Mesendoderm (in vitro differentiated cells): ENCODE results near the gene RNF175.

Experiments used
- DNase-seq: peaks from one replicate; pipeline ENCODE4 v3.0.0; 2013
- H2AK5ac ChIP-seq: 2 replicates; pipeline ENCODE4 v1.6.1; 2013; ENCODE audit warnings: low read length, inconsistent platforms
- H2BK120ac ChIP-seq: 2 replicates; pipeline ENCODE4 v1.6.1; 2013; ENCODE audit warnings: low read depth, mild to moderate bottlenecking, low read length, moderate library complexity, mixed read lengths
- H2BK15ac ChIP-seq: replicated peaks from 2 replicates; pipeline ENCODE4 v1.6.1; 2013; ENCODE audit warnings: low read depth, mild to moderate bottlenecking, moderate library complexity
- H2BK5ac ChIP-seq: 2 replicates; pipeline ENCODE4 v1.6.1; 2013; ENCODE audit warnings: low read length, inconsistent platforms
- H3K18ac ChIP-seq: 2 replicates; pipeline ENCODE4 v1.6.1; 2013; ENCODE audit warnings: mild to moderate bottlenecking, low read length, mixed read lengths
- H3K23ac ChIP-seq: one replicate; pipeline ENCODE4 v1.6.1; 2013; ENCODE audit warnings: low read length
- H3K27ac ChIP-seq: 2 replicates; pipeline ENCODE4 v1.5.1; 2013; ENCODE audit warnings: low read depth, mild to moderate bottlenecking, inconsistent platforms, low read length, moderate library complexity
- H3K27me3 ChIP-seq: 2 replicates; pipeline ENCODE4 v1.6.1; 2013; ENCODE audit warnings: low read length, control low read depth, mild to moderate bottlenecking, inconsistent platforms; ENCODE audit not compliant: insufficient read depth, poor library complexity
- H3K36me3 ChIP-seq: 2 replicates; pipeline ENCODE4 v1.6.1; 2013; ENCODE audit warnings: low read length, inconsistent platforms; ENCODE audit not compliant: control insufficient read depth, insufficient read depth
- H3K4ac ChIP-seq: one replicate; pipeline ENCODE4 v1.6.1; 2013; ENCODE audit warnings: low read depth, mild to moderate bottlenecking, low read length, moderate library complexity
- H3K4me1 ChIP-seq: 2 replicates; pipeline ENCODE4 v1.6.1; 2013; ENCODE audit warnings: low read depth, low read length, inconsistent platforms; ENCODE audit not compliant: control insufficient read depth
- H3K4me2 ChIP-seq: 2 replicates; pipeline ENCODE4 v1.6.1; 2013; ENCODE audit warnings: low read length
- H3K4me3 ChIP-seq: 2 replicates; pipeline ENCODE4 v1.5.1; 2013; ENCODE audit warnings: mild to moderate bottlenecking, low read length
- H3K56ac ChIP-seq: one replicate; pipeline ENCODE4 v1.6.1; 2013; ENCODE audit warnings: low read length
- H3K79me1 ChIP-seq: 2 replicates; pipeline ENCODE4 v1.6.1; 2013; ENCODE audit warnings: low read length, inconsistent platforms
- H3K79me2 ChIP-seq: 2 replicates; pipeline ENCODE4 v1.6.1; 2013; ENCODE audit warnings: mild to moderate bottlenecking, low read length; ENCODE audit not compliant: control insufficient read depth, insufficient read depth
- H3K9ac ChIP-seq: 2 replicates; pipeline ENCODE4 v1.6.1; 2013; ENCODE audit warnings: low read length, inconsistent platforms
- H4K5ac ChIP-seq: one replicate; pipeline ENCODE4 v1.6.1; 2013; ENCODE audit warnings: low read length
- H4K8ac ChIP-seq: one replicate; pipeline ENCODE4 v1.6.1; 2013; ENCODE audit warnings: low read depth, mild to moderate bottlenecking, control low read depth, low read length, moderate library complexity
- WGBS: extraction: QIAGEN DNeasy Blood & Tissue Kit; methylation state at CpG from one replicate; pipeline ENCODE4 v1.1.7; 2013; ENCODE audit warnings: low lambda C conversion rate, missing lambda C conversion rate; ENCODE audit not compliant: insufficient coverage; ENCODE audit errors: extremely low coverage; 5-methylcytosine and 5-hydroxymethylcytosine counted together

The RNF175 gene

DNA sequence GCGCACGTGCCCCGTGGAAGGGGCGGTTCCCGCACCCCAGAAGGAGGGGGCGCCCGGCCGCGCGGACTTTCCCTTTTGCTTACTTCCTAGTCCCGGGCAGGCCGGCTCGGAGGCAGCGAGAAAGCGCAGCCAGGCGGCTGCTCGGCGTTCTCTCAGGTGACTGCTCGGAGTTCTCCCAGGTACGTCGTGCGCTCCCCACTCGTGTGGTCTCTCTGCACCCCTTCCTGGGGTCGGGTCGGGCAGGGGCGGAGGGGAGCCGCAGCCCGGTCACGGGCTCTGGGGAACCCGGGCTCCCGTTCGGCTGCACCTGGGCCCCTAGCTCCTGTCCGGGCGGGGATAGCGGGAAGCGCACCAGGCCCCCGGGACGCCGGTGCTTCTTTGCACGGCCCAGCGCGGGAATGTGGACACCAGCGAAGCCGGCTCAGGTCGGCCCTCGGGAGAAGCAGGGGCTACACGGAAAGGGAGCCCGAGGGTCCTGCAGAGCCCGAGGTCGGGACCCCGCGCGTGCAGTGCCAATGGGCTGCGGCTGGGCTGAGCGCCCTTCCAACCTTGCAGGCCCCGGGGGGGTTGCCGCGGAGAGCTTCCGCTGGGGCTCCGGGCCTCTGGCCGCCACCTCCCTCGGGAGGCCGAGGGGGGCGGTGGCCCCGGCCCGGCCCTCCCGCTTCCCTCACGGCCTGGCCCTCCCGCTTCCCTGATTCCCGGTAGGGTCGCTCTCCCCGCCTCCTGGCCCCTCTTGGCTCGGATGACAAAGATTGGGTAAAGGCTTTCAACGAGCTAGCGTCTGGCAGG lies 75.4 kb downstream of the RNF175 start, which contains the start of gene TLR2:
Gene TLR2, plus strand, starts transcription at position 99 of the 789 bp plus-strand sequence. CDS start 18,628 bp downstream, outside the sequence.
- WGBS = no CpG with 5 or more reads among the region's 75 CpGs
- Histone ChIP-seq H3K9ac (peak within 1 kb of the TSS; percentile 4), H3K27ac (no peak within 1 kb of the TSS), H3K79me1 (no peaks in the 10 kb centered on the region), H2AK5ac (no peak within 1 kb of the TSS), H2BK15ac (no peak within 1 kb of the TSS), H4K8ac (no peak within 1 kb of the TSS), H3K23ac (no peak within 1 kb of the TSS), H3K4ac (no peak within 1 kb of the TSS), H3K56ac (peak within 1 kb of the TSS; percentile 44), H3K4me2 (peak within 1 kb of the TSS; percentile 4), H3K79me2 (no peaks in the 10 kb centered on the region), H2BK5ac (no peak within 1 kb of the TSS), H3K4me1 (no peaks in the 10 kb centered on the region), H4K5ac (no peak within 1 kb of the TSS), H3K27me3 (peaks cover 13% of the 10 kb centered on the region), H3K18ac (no peak within 1 kb of the TSS), H3K36me3 (no peaks in the 10 kb centered on the region), H3K4me3 (peak within 1 kb of the TSS; percentile 37), H2BK120ac (no peak within 1 kb of the TSS)
- DNase-seq = peak; percentile 63

DNA sequence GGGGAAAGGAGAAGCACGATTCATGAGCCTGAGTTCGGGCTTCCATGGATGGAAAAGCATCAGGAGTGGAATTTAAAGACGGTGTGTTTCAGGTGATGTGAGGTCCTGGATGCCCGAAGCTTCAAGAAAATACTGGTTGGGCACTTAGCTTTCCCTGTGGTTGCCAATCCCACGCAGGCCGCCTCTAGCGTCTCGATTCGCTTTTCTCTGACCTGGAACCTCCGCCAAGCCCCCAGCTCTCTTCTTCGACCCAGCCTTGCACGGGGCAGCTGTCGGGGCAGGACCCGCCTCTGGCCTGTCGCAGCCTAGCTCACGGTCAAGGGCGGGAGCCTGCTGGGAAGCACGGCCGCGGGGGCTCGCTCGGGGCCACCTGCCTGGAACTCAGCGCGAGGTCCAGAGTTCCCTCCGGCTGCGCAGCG lies 76.1 kb downstream of the RNF175 start:
- no peaks in the 10 kb centered on the region for H3K36me3 ChIP-seq
- no peak overlapping the region for H3K23ac ChIP-seq
- no peaks in the 10 kb centered on the region for H3K4me1 ChIP-seq
- H2BK15ac ChIP-seq = no peak overlapping the region
- H3K79me1 ChIP-seq = no peaks in the 10 kb centered on the region
- no peaks in the 10 kb centered on the region for H3K79me2 ChIP-seq
- H3K9ac ChIP-seq = peak overlapping the region; percentile 4
- no peak overlapping the region for H3K18ac ChIP-seq
- no peak overlapping the region for H3K4ac ChIP-seq
- peaks cover 13% of the 10 kb centered on the region for H3K27me3 ChIP-seq
- no CpG with 5 or more reads among the region's 27 CpGs for WGBS
- peak overlapping the region; percentile 4 for H3K4me2 ChIP-seq
- H2BK5ac ChIP-seq = no peak overlapping the region
- no peak overlapping the region for H3K27ac ChIP-seq
- H4K8ac ChIP-seq = no peak overlapping the region
- H3K56ac ChIP-seq = peak overlapping the region; percentile 44
- no peak overlapping the region for H2BK120ac ChIP-seq
- no peak overlapping the region for H2AK5ac ChIP-seq
- H3K4me3 ChIP-seq = peak overlapping the region; percentile 37
- DNase-seq = peak; percentile 42
- no peak overlapping the region for H4K5ac ChIP-seq

DNA sequence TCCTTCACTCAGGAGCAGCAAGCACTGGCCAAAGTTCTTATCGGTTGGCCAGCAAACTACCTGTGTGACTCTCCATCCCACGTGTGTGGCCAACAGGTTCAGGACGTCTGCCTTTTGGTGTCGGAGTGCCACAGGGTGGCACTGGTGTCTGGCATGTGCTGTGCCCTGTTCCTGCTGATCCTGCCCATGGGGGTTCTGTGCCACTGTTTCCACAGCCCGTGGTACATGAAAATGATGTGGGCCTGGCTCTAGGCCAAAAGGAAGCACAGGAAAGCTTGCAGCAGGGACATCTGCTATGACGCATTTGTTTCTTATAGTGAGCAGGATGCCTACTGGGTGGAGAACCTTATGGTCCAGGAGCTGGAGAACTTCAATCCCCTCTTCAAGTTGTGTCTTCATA lies 80.3 kb downstream of the RNF175 start:
- Histone ChIP-seq H3K4me3 (no peak overlapping the region), H3K56ac (no peak overlapping the region), H2BK15ac (no peak overlapping the region), H2AK5ac (no peak overlapping the region), H3K18ac (no peak overlapping the region), H3K4me2 (no peak overlapping the region), H3K4me1 (no peaks in the 10 kb centered on the region), H3K27me3 (peaks cover 13% of the 10 kb centered on the region), H4K5ac (no peak overlapping the region), H2BK5ac (no peak overlapping the region), H2BK120ac (no peak overlapping the region), H3K79me2 (no peaks in the 10 kb centered on the region), H3K4ac (no peak overlapping the region), H4K8ac (no peak overlapping the region), H3K79me1 (no peaks in the 10 kb centered on the region), H3K27ac (no peak overlapping the region), H3K9ac (no peak overlapping the region), H3K23ac (no peak overlapping the region), H3K36me3 (no peaks in the 10 kb centered on the region)
- no CpG with 5 or more reads among the region's 6 CpGs for WGBS
- no peak for DNase-seq

DNA sequence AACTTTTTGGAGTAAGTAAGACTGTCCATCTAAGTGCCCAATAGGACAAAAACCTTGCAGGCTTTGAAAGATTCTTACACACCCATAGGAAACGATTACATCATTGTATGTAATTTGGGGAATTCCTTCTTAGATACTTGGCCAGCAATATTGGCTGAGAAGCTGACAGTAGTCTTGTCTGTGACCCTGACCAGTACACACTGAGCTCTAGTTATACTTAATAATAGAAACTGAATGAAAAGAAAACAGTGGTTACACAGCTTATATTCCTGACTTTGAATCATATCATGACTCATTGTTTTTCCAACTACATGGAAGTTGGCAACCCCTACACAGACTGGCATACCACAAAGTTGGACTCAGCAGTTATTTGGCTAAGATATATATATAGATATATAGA lies 82.8 kb downstream of the RNF175 start:
- Histone ChIP-seq H2BK5ac (no peak overlapping the region), H3K36me3 (no peaks in the 10 kb centered on the region), H2BK15ac (no peak overlapping the region), H3K4ac (no peak overlapping the region), H3K9ac (no peak overlapping the region), H2AK5ac (no peak overlapping the region), H3K18ac (no peak overlapping the region), H3K79me2 (no peaks in the 10 kb centered on the region), H3K79me1 (no peaks in the 10 kb centered on the region), H3K4me2 (no peak overlapping the region), H3K27me3 (no peaks in the 10 kb centered on the region), H3K23ac (no peak overlapping the region), H4K5ac (no peak overlapping the region), H3K56ac (no peak overlapping the region), H4K8ac (no peak overlapping the region), H3K27ac (no peak overlapping the region), H2BK120ac (no peak overlapping the region), H3K4me1 (no peaks in the 10 kb centered on the region), H3K4me3 (no peak overlapping the region)
- no peak for DNase-seq
- WGBS = no CpG with 5 or more reads among the region's 1 CpG

DNA sequence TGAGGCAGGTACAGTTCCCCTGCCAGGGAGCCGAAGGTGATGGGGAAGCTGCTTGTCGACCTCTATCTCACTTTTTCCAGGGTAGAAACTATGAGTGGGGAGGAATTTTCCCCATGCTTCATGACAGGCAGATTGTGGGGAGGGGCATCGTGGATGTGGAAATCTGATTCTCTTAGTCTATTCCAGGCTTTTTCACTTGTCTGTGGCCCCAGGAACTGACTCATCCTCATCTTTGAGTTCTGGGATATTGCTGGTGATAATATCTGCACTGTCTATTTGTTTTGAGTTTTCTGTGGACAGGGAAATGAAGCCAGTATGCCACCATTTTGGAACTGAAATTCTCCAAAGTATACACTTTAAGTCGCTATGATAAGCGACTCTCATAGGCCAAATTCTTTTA lies 83.3 kb downstream of the RNF175 start:
- Histone ChIP-seq H2BK15ac (no peak overlapping the region), H3K4me2 (no peak overlapping the region)
- WGBS = 100% methylated on average over 1 of the region's 5 CpGs

More for the DNA sequence above, 83.3 kb downstream of the RNF175 start:
- Histone ChIP-seq H3K4me3 (no peak overlapping the region), H3K79me2 (no peaks in the 10 kb centered on the region), H3K79me1 (no peaks in the 10 kb centered on the region), H3K27me3 (no peaks in the 10 kb centered on the region), H3K36me3 (no peaks in the 10 kb centered on the region), H3K23ac (no peak overlapping the region), H2BK5ac (no peak overlapping the region), H3K18ac (no peak overlapping the region), H4K5ac (no peak overlapping the region), H3K56ac (no peak overlapping the region), H4K8ac (no peak overlapping the region), H2AK5ac (no peak overlapping the region), H3K27ac (no peak overlapping the region), H3K4ac (no peak overlapping the region), H3K4me1 (no peaks in the 10 kb centered on the region), H2BK120ac (no peak overlapping the region), H3K9ac (no peak overlapping the region)
- no peak for DNase-seq
